HG03571 (cell line): ENCODE data around the gene C7orf33.

Source experiments
- ATAC-seq: cut with Tn5 transposase; IDR thresholded peaks from one replicate; pipeline ENCODE4 v1.9.1; 2021; ENCODE audit not compliant: unreplicated experiment

C7orf33 gene

GRCh38 chr7:148624735-148625134 is 34.2 kb downstream of the C7orf33 start:
- no peak for ATAC-seq

- no peak for ATAC-seq
Measured at GRCh38 chr7:148625342-148625741, 34.8 kb downstream of the C7orf33 start.

- ATAC-seq, result no peak
Measured at GRCh38 chr7:148626828-148627227, 36.3 kb downstream of the C7orf33 start.

- ATAC-seq, result no peak
Measured at GRCh38 chr7:148628011-148628410, 37.4 kb downstream of the C7orf33 start.

GRCh38 chr7:148630078-148630477 is 39.5 kb downstream of the C7orf33 start:
- no peak for ATAC-seq

- no peak for ATAC-seq
Measured at GRCh38 chr7:148633761-148634160, 43.2 kb downstream of the C7orf33 start.

- no peak for ATAC-seq
Measured at GRCh38 chr7:148637094-148637493, 46.5 kb downstream of the C7orf33 start.

- ATAC-seq, result no peak
Measured at GRCh38 chr7:148645898-148646297, 55.3 kb downstream of the C7orf33 start.

GRCh38 chr7:148650232-148650858 is 59.8 kb downstream of the C7orf33 start:
- ATAC-seq, result no peak

GRCh38 chr7:148652773-148653172 is 62.2 kb downstream of the C7orf33 start:
- no peak for ATAC-seq

- ATAC-seq, result no peak
Measured at GRCh38 chr7:148657929-148658328, 67.4 kb downstream of the C7orf33 start.

GRCh38 chr7:148661471-148661870 is 70.9 kb downstream of the C7orf33 start:
- no peak for ATAC-seq

GRCh38 chr7:148662646-148663045 is 72.1 kb downstream of the C7orf33 start:
- no peak for ATAC-seq

GRCh38 chr7:148664324-148664723 is 73.8 kb downstream of the C7orf33 start:
- no peak for ATAC-seq

GRCh38 chr7:148665221-148665620 is 74.7 kb downstream of the C7orf33 start:
- ATAC-seq, result no peak
